Kidney epithelial cell (primary cell): Measurements from ENCODE around the gene SPR. TPM values are rescaled to one million over a fixed set of nuclear protein-coding genes. Genes with fewer than 3 reads are reported as not detected.

Source experiments
- DNase-seq: peaks from one replicate; pipeline ENCODE4 v3.0.0-alpha.2; 2010; ENCODE audit warnings: low read depth
- H3K27me3 ChIP-seq: 2 replicates; pipeline ENCODE4 v1.6.0; 2011; ENCODE audit warnings: low read length; ENCODE audit not compliant: control insufficient read depth, insufficient read depth
- H3K36me3 ChIP-seq: 2 replicates; pipeline ENCODE4 v1.5.1; 2011; ENCODE audit warnings: low read length; ENCODE audit not compliant: control insufficient read depth, insufficient read depth
- H3K4me3 ChIP-seq: 2 replicates; pipeline ENCODE4 v1.5.1; 2011; ENCODE audit warnings: low read depth, mild to moderate bottlenecking, control low read depth, low read length
- total RNA-seq: library from RNA; depleted of rRNA; stranded (reverse); fragments of >200 nt; gene quantifications from 2 replicates; pipeline ENCODE4 v1.2.3, GENCODE V29; 2015
- TF ChIP-seq, protein P1 (sequence below): IDR thresholded peaks from 2 replicates; pipeline ENCODE4 v1.5.1; 2011; ENCODE audit warnings: mild to moderate bottlenecking, moderate library complexity, low read length, control low read depth, inconsistent platforms; ENCODE audit not compliant: insufficient read depth, poor library complexity, severe bottlenecking

The SPR gene
- total RNA-seq, 1 donor from 2014 or later = 15.0 TPM

DNA sequence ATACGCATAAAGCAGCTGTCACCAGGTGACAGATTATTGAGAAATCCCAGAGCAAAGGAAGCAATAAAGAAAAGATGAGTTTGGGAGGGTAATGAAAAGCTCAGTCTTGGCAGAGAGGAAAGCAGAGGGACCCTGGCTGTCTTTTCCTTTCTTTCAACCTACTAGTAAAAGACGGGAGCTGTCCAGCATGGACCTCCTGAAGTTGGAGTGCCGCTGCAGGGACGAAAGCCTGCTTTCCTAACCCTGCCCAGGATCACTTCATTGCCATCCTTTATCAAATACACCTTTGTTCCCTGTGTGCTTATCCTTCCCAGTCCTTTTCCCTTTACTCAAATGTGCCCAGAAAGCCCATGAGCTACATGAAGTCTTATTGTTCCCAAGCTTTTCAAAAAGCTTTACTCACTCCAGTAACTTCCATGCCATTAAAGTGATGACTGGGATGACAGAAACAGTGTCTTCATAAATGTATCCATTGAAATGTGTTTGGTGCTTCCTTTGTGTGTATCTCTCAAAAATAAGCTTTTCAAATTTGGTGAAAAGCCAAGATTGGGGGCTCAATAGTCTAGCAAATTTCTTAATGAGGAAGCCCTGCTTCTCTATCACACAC is 3.7 kb upstream of the SPR start:
- Histone ChIP-seq H3K27me3 (no peaks in the 10 kb centered on the region), H3K36me3 (no peaks in the 10 kb centered on the region), H3K4me3 (no peak overlapping the region)
- TF ChIP-seq, protein P1, sequence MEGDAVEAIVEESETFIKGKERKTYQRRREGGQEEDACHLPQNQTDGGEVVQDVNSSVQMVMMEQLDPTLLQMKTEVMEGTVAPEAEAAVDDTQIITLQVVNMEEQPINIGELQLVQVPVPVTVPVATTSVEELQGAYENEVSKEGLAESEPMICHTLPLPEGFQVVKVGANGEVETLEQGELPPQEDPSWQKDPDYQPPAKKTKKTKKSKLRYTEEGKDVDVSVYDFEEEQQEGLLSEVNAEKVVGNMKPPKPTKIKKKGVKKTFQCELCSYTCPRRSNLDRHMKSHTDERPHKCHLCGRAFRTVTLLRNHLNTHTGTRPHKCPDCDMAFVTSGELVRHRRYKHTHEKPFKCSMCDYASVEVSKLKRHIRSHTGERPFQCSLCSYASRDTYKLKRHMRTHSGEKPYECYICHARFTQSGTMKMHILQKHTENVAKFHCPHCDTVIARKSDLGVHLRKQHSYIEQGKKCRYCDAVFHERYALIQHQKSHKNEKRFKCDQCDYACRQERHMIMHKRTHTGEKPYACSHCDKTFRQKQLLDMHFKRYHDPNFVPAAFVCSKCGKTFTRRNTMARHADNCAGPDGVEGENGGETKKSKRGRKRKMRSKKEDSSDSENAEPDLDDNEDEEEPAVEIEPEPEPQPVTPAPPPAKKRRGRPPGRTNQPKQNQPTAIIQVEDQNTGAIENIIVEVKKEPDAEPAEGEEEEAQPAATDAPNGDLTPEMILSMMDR = no peak
- no peak for DNase-seq

DNA sequence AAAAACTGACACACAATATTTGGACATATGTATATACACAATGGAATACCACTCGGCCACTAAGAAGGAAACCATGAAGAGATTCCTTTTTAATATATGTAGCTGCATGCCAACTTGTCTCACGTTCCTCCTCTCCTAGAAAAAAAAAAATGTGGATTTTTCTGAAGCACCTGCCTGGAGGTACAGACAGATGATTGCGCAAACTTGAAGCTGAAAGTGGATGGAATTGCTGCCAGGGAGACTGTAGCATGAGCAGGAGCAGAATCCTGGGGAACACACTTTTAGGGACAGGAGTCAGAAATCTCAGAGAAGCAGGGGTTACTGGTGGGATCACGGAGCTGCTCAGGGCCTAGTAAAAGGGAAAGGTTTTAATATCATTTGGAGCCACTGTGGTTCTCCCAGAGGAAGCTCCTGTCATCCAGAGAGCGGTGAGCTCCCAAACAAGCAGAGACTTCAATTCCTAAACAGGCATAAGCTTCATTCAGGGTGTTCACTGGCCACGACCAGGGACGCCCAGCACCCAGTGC is 640 bp upstream of the SPR start:
- no peak for DNase-seq
- Histone ChIP-seq H3K36me3 (no peaks in the 10 kb centered on the region), H3K4me3 (peak overlapping the region; percentile 50), H3K27me3 (no peaks in the 10 kb centered on the region)
- TF ChIP-seq, protein P1 = no peak

GRCh38 chr2:72887740-72888437 is 681 bp downstream of the SPR start:
- Histone ChIP-seq H3K36me3 (no peaks in the 10 kb centered on the region), H3K4me3 (peak overlapping the region; percentile 50), H3K27me3 (no peaks in the 10 kb centered on the region)
- peak; percentile 56 for DNase-seq
- TF ChIP-seq, protein P1 = peak; percentile 99

DNA sequence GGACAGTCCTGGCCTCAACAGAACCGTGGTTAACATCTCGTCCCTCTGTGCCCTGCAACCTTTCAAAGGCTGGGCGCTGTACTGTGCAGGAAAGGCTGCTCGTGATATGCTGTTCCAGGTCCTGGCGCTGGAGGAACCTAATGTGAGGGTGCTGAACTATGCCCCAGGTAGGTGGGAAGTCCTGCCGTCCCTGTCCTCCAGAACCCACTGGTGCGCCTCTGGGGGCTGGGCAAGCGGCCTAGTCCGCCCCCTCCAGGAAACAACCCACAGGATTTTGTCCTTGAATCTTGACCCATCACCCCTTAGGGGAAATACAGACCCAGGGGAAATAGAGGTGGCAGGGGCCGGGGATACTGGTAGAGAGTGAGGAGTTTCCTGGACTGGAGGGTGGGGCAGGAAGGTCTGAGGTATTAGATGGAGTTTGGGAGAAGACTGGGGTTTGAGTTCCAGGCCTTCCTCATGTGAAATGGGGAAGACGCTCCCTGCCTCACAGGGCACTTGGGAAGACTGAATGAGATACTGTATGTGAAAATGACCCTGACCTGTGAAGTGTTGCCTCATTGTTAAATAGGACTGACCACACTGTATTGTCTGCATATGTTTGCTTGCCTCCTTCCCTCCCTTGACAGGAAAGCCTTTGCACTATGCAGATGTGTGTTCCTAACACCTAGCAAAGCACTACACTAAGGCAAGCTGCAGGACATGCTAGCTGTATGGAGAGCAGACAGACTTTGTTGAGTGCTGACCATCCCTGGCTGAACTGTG is 1.4 kb downstream of the SPR start:
- H3K36me3 ChIP-seq = no peaks in the 10 kb centered on the region
- TF ChIP-seq, protein P1 = no peak
- no peaks in the 10 kb centered on the region for H3K27me3 ChIP-seq
- H3K4me3 ChIP-seq = no peak overlapping the region
- DNase-seq = no peak

DNA sequence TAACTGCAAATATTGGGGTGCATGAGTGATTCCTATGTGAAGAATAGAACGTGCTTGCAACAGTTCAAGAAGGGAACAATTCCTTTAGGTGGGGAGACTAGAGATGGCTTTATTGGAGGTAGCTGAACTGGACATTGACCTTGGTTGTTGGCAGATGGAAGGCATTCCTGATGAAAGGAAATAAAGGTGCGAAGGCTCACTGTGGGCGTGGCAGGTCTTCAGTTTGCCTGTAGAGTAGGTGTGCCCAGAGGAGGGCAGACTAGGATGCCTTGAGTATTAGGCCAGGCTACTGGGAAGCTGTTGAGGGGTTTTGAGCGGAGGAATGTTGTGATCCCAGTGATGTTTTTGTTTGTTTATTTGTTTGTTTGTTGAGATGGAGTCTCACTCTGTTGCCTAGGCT is 2.8 kb downstream of the SPR start:
- Histone ChIP-seq H3K27me3 (no peaks in the 10 kb centered on the region), H3K36me3 (no peaks in the 10 kb centered on the region), H3K4me3 (no peak overlapping the region)
- TF ChIP-seq, protein P1 = no peak
- no peak for DNase-seq
